Esophagus (tissue), 2 donors: ENCODE data around the gene LNPK. TPM values are rescaled to one million over a fixed set of nuclear protein-coding genes. Genes with fewer than 3 reads are reported as not detected.

Experiments used
- H3K27ac ChIP-seq, 2 donors: one replicate each; pipeline ENCODE4 v1.5.1; 2013; ENCODE audit warnings: low read depth in 2 of 2, mild to moderate bottlenecking in 2 of 2, inconsistent platforms in 1 of 2, low read length in 1 of 2, moderate library complexity in 1 of 2
- H3K27me3 ChIP-seq, 2 donors: one replicate each; pipeline ENCODE4 v1.6.1; 2013; ENCODE audit warnings: low read length in 2 of 2, control low read depth in 1 of 2, mild to moderate bottlenecking in 1 of 2; ENCODE audit not compliant: insufficient read depth in 2 of 2, control insufficient read depth in 1 of 2
- H3K36me3 ChIP-seq, 2 donors: one replicate each; pipeline ENCODE4 v1.6.1; 2013; ENCODE audit warnings: low read length in 1 of 2; ENCODE audit not compliant: control insufficient read depth in 2 of 2, insufficient read depth in 2 of 2
- H3K4me1 ChIP-seq, 2 donors: one replicate each; pipeline ENCODE4 v1.6.1; 2013; ENCODE audit warnings: low read length in 1 of 2; ENCODE audit not compliant: control insufficient read depth in 2 of 2, insufficient read depth in 2 of 2
- H3K4me3 ChIP-seq, 2 donors: one replicate each; pipeline ENCODE4 v1.5.1; 2013; ENCODE audit warnings: low read length in 2 of 2, mild to moderate bottlenecking in 2 of 2, low read depth in 1 of 2, moderate library complexity in 1 of 2
- H3K9me3 ChIP-seq, 2 donors: one replicate each; pipeline ENCODE4 v1.6.1; 2013; ENCODE audit warnings: mild to moderate bottlenecking in 2 of 2, low read depth in 1 of 2, low read length in 1 of 2, moderate library complexity in 1 of 2; ENCODE audit not compliant: control insufficient read depth in 2 of 2, insufficient read depth in 1 of 2
- WGBS, 2 donors: extraction: QIAGEN DNeasy Blood & Tissue Kit; methylation state at CpG; one replicate each; pipeline ENCODE4 v1.1.7; 2013; 5-methylcytosine and 5-hydroxymethylcytosine counted together
- polyA plus RNA-seq, 2 donors: library from polyadenylated mRNA; stranded (reverse); fragments of 200-250 nt; gene quantifications; one replicate each; pipeline ENCODE4 v1.2.3, GENCODE V29; 2013
- donor health status: healthy with polysubstance abuse.
- donor health status: Bipolar disorder and iron deficiency.

LNPK gene, protein sequence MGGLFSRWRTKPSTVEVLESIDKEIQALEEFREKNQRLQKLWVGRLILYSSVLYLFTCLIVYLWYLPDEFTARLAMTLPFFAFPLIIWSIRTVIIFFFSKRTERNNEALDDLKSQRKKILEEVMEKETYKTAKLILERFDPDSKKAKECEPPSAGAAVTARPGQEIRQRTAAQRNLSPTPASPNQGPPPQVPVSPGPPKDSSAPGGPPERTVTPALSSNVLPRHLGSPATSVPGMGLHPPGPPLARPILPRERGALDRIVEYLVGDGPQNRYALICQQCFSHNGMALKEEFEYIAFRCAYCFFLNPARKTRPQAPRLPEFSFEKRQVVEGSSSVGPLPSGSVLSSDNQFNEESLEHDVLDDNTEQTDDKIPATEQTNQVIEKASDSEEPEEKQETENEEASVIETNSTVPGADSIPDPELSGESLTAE
- 1 to 10 TPM; 5.9 to 6.0 TPM for polyA plus RNA-seq

DNA sequence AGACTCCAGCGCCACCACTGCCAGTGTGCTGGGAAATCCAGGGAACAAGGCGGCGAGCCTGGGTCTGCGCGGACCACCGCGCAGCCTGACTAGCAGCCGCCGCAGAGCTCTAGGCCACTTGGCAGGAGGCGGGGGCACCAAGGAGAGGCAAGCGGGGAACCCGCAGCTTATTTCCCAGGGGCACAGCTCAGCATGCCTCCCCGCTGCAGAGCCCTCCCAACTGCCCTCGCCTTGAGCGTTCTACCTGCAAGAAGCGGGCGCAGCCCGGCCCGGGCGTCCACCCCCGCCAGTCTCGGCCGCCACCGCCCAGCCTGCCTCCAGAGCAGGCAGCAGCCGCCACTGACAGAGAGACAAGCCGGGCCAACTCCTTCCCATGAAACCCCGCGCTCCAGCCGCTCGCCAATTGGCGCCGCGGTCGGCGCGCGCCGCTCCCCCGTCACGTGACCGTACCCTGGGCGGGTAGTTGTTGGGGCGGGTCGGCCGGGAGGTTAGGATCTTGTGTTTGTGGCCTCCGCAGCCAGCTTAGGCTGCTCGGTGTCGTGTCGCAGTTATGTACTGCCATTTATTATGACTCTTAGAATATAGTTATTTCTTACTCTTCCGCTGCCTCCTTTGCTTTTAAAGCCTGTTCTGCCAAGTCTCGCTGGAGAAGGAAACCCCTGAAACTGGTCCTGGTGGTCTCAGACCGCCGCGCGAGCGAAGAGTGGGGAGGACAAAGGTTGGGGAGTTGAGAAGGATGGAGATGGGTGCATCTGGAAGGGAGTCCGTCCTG, at the start of gene LNPK:
Gene LNPK, minus strand, starts transcription at position 352 of the 772 bp plus-strand sequence. CDS start 6,683 bp downstream, outside the sequence.
- Histone ChIP-seq H3K4me3 (peak within 1 kb of the TSS; percentile 78 to 94), H3K27ac (peak within 1 kb of the TSS; percentile 89 to 90), H3K36me3 (no peaks in the 10 kb centered on the region), H3K4me1 (no peaks in the 10 kb centered on the region), H3K27me3 (no peaks in the 10 kb centered on the region), H3K9me3 (no peaks in the 10 kb centered on the region)
- 0 to 1% methylated on average over 55 to 57 of the region's 57 CpGs for WGBS, 2 donors

DNA sequence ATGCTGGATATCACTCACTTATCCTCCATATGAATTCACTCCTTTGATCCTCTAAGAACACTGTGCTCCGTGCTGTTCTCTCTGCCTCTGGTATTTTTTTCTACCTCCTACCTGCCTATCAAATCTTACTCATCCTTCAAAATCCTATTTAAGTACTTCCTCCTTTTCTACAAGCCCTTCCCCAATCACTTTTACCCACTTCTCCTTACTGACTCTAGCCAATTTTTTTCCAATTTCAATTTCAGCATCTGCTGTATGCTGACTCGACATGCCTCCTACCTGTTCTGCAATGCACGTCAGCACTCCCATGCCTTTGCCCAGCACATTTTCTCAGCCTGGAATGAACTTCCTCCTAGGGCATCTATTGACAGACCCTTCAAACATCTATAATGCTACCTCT, 37.3 kb upstream of the LNPK start:
- H3K27me3 ChIP-seq, result no peaks in the 10 kb centered on the region
- no peaks in the 10 kb centered on the region for H3K9me3 ChIP-seq
- no peak overlapping the region for H3K4me3 ChIP-seq
- no peaks in the 10 kb centered on the region for H3K4me1 ChIP-seq
- no peaks in the 10 kb centered on the region for H3K36me3 ChIP-seq
- H3K27ac ChIP-seq, result no peak overlapping the region
- WGBS, 2 donors, result 54 to 57% methylated on average over 3 of the region's 3 CpGs

DNA sequence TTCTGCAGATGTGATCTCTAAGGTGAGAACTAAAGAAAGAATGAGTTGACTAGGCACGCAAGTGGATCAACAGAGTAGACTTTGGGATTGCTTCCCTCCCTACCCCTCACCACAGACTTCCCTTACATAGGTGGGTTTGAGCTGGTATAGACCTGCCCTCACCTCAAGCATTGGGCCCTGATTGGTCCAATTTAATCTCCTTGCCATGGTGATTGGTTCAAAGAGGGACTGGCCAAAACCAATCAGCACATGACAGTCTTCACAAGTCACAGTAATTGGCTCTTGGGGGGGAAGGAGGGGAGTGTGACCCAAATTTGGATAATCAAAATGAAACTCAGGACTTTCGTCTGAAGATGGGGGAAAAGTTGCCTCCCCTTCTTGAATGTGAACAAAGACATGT, 36.6 kb upstream of the LNPK start:
- H3K27ac ChIP-seq, result no peak overlapping the region
- no peak overlapping the region for H3K4me3 ChIP-seq
- no peaks in the 10 kb centered on the region for H3K9me3 ChIP-seq
- no peaks in the 10 kb centered on the region for H3K36me3 ChIP-seq
- H3K27me3 ChIP-seq, result no peaks in the 10 kb centered on the region
- WGBS, 2 donors, result 66 to 79% methylated on average over 2 of the region's 2 CpGs
- H3K4me1 ChIP-seq, result no peaks in the 10 kb centered on the region

- 73 to 78% methylated on average over 6 of the region's 6 CpGs for WGBS, 2 donors
- Histone ChIP-seq H3K27ac (no peak overlapping the region), H3K36me3 (no peaks in the 10 kb centered on the region), H3K27me3 (no peaks in the 10 kb centered on the region), H3K4me3 (no peak overlapping the region), H3K9me3 (no peaks in the 10 kb centered on the region), H3K4me1 (no peaks in the 10 kb centered on the region)
Measured at GRCh38 chr2:176035013-176035691, 33.1 kb upstream of the LNPK start.

- WGBS, 2 donors, result 65% methylated on average over 2 of the region's 2 CpGs
- no peaks in the 10 kb centered on the region for H3K4me1 ChIP-seq
- H3K9me3 ChIP-seq, result no peaks in the 10 kb centered on the region
- peaks cover 0 to 4% of the 10 kb centered on the region in 2 donors for H3K27me3 ChIP-seq
- no peak overlapping the region for H3K4me3 ChIP-seq
- H3K27ac ChIP-seq, result no peak overlapping the region
- H3K36me3 ChIP-seq, result no peaks in the 10 kb centered on the region
Measured at GRCh38 chr2:176027806-176028205, 25.7 kb upstream of the LNPK start.

GRCh38 chr2:176025932-176026331, 23.9 kb upstream of the LNPK start:
- H3K27ac ChIP-seq, result no peak overlapping the region
- H3K9me3 ChIP-seq, result no peaks in the 10 kb centered on the region
- H3K4me3 ChIP-seq, result no peak overlapping the region
- 79 to 87% methylated on average over 4 of the region's 4 CpGs for WGBS, 2 donors
- H3K4me1 ChIP-seq, result no peaks in the 10 kb centered on the region
- H3K36me3 ChIP-seq, result no peaks in the 10 kb centered on the region
- peaks cover 0 to 4% of the 10 kb centered on the region in 2 donors for H3K27me3 ChIP-seq

DNA sequence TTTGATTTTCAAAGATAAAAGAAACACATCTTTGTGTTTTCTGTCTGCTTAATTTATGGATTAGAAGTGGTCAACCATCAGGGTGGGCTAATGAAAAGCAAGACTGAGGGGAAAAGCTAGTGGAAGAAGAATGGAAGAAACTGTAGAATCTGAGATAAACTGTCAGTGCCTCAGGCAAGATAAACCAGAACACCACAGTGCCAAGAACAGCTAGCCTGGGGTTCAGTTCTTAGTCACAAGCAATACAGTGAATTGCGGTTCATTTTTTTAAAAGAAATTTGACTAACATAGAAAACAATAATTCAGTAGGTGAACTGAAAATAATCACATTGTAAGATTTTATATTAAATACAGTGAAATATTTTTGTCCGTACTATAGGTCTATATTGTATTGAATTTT, 22.0 kb upstream of the LNPK start:
- Histone ChIP-seq H3K9me3 (no peaks in the 10 kb centered on the region), H3K4me1 (no peaks in the 10 kb centered on the region), H3K4me3 (no peak overlapping the region), H3K36me3 (no peaks in the 10 kb centered on the region), H3K27me3 (peaks cover 3 to 4% of the 10 kb centered on the region in 2 donors), H3K27ac (no peak overlapping the region)
- 79 to 81% methylated on average over 2 of the region's 2 CpGs for WGBS, 2 donors

- H3K27me3 ChIP-seq, result peaks cover 0 to 6% of the 10 kb centered on the region in 2 donors
- no peak overlapping the region for H3K27ac ChIP-seq
- H3K4me3 ChIP-seq, result no peak overlapping the region
- no peaks in the 10 kb centered on the region for H3K36me3 ChIP-seq
- no peaks in the 10 kb centered on the region for H3K4me1 ChIP-seq
- no peaks in the 10 kb centered on the region for H3K9me3 ChIP-seq
- WGBS, 2 donors, result 88 to 97% methylated on average over 1 of the region's 1 CpG
Measured at GRCh38 chr2:176022048-176022447, 20.0 kb upstream of the LNPK start.

DNA sequence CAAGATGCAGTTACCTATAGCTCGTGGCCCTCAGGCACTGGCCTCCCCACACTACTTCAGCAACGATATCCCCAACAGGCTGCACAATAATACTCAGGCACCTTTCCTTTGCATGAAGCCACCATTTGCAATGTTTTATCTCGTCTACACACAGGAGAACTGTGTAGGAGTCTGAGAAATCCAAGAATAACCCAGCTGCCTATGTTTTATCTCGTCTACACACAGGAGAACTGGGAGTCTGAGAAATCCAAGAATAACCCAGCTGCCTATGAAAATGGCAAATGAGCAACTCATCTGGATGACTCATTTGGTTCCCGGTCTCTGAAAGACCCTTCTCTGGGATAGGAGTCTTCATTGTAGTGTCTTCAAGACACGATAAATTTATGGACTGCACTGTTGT, 18.3 kb upstream of the LNPK start:
- Histone ChIP-seq H3K27ac (no peak overlapping the region), H3K4me1 (no peaks in the 10 kb centered on the region), H3K4me3 (no peak overlapping the region), H3K27me3 (peaks cover 0 to 6% of the 10 kb centered on the region in 2 donors), H3K9me3 (no peaks in the 10 kb centered on the region), H3K36me3 (no peaks in the 10 kb centered on the region)
- 82 to 86% methylated on average over 6 of the region's 6 CpGs for WGBS, 2 donors
